Measurements from ENCODE around the gene SKA3. TPM values are rescaled to one million over a fixed set of nuclear protein-coding genes. Genes with fewer than 3 reads are reported as not detected.

The SKA3 gene
- total RNA-seq, 1 experiment from 2014 or later = 61.8 TPM

DNA sequence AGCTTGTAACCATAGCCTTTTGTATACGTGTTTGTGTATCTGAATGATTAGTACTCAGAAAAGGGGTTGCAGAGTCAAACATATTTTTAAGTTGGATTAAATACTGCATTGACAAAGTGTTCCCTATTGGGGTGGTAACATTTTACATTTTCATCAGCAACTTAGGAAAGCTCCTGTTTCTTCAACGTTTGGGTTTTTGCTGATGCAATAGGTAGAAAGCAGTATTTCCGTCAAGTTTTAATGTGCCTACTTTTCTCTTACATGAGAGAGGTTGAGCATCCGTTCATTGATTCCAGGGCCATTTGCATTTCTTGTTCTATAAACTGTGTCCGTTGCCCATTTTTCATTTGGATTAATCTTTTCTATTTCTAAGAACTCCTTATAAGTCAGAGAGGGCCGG lies 56.2 kb downstream of the SKA3 start:
- no peak for TF ChIP-seq CTCF (conservative IDR thresholded peaks at IDR 0.05)
- Histone ChIP-seq H3K27ac (ENCODE audit: insufficient read length, low read depth, low read length) (no peak overlapping the region), H3K18ac (ENCODE audit: insufficient read length, low read depth, low read length) (no peak overlapping the region), H3T11ph (ENCODE audit: low read length) (no peak overlapping the region), H3K79me2 (ENCODE audit: insufficient read depth, low read length) (no peaks in the 10 kb centered on the region), H4K91ac (ENCODE audit: insufficient read length, low read depth, low read length) (no peak overlapping the region), H3K9ac (ENCODE audit: extremely low read depth, insufficient read length, low read length) (no peak overlapping the region), H3K4ac (ENCODE audit: low read depth, low read length) (no peak overlapping the region), H3K23me2 (ENCODE audit: insufficient read length, low read depth, low read length, poor library complexity, severe bottlenecking) (no peaks in the 10 kb centered on the region), H4K5ac (ENCODE audit: insufficient read length, low read depth, low read length) (no peak overlapping the region), H3K4me2 (ENCODE audit: insufficient read depth, insufficient read length, low read length) (no peak overlapping the region), H2BK5ac (ENCODE audit: insufficient read length, low read length) (no peak overlapping the region), H3K27me3 (ENCODE audit: insufficient read depth, low read length) (no peaks in the 10 kb centered on the region), H2BK20ac (ENCODE audit: low read depth, low read length, poor library complexity, severe bottlenecking) (no peak overlapping the region), H3K9me3 (ENCODE audit: control insufficient read depth, low read depth, low read length) (no peaks in the 10 kb centered on the region), H3K56ac (ENCODE audit: insufficient read length, low read depth, low read length) (no peak overlapping the region), H3K14ac (ENCODE audit: insufficient read depth, low read length) (no peak overlapping the region), H3K23ac (ENCODE audit: insufficient read length, low read depth, low read length) (no peak overlapping the region), H2BK12ac (ENCODE audit: insufficient read length, low read depth, low read length) (no peak overlapping the region), H4K20me1 (ENCODE audit: control insufficient read depth, insufficient read depth, insufficient read length) (no peaks in the 10 kb centered on the region), H4K8ac (replicated peaks; ENCODE audit: insufficient read length, low read depth, low read length) (no peak overlapping the region), H2AFZ (ENCODE audit: low read length) (no peak overlapping the region), H3K79me1 (ENCODE audit: insufficient read depth, low read depth, low read length, poor library complexity, severe bottlenecking) (no peaks in the 10 kb centered on the region), H2BK120ac (ENCODE audit: low read depth, low read length, poor library complexity, severe bottlenecking) (no peak overlapping the region), H3K4me1 (ENCODE audit: insufficient read depth, low read length) (peaks cover 7% of the 10 kb centered on the region; the same call in 1 of the 2 replicates), H2AK5ac (ENCODE audit: insufficient read length, low read length) (no peak overlapping the region), H2BK15ac (ENCODE audit: low read depth, low read length) (no peak overlapping the region)
- peaks cover 13 to 19% of the 10 kb centered on the region in 2 experiments for H3K9me3 Mint-ChIP-seq
- H3K36me3 Mint-ChIP-seq (ENCODE audit: insufficient read depth in 1 of 3, low read depth in 3 of 3) = peaks cover 0 to 15% (median 2%) of the 10 kb centered on the region in 3 experiments
- no peaks in the 10 kb centered on the region for H3K27me3 Mint-ChIP-seq (ENCODE audit: low read depth)
- H3K27ac Mint-ChIP-seq = no peak overlapping the region
- H3K4me3 Mint-ChIP-seq = no peak overlapping the region
- WGBS (ENCODE audit: extremely low coverage, insufficient read length, low lambda C conversion rate) = no CpG with 5 or more reads among the region's 6 CpGs
- DNase-seq = no peak
- peaks cover 36 to 38% of the 10 kb centered on the region in 2 experiments for H3K4me1 Mint-ChIP-seq
